Measurements from ENCODE around the gene BFSP1. TPM values are rescaled to one million over a fixed set of nuclear protein-coding genes. Genes with fewer than 3 reads are reported as not detected.

BFSP1 gene
- total RNA-seq, 2 donors from 2014 or later = 0.67 to 0.93 TPM

GRCh38 chr20:17530153-17530552, 1.0 kb downstream of the BFSP1 start:
- intact Hi-C loops (cut with DNase I) = loop anchor here in 1 of 2 donors (10.0 kb wide), 1 partner anchor 375 kb away; no protein-coding TSS in a partner anchor
- no peak for DNase-seq (ENCODE audit: low spot score)

- no peak for DNase-seq (ENCODE audit: low spot score)
- intact Hi-C loops (cut with DNase I) = no loop called here
Observed at GRCh38 chr20:17529586-17529985, 1.6 kb downstream of the BFSP1 start.

- intact Hi-C loops (cut with DNase I) = no loop called here
- no peak for DNase-seq (ENCODE audit: low spot score)
Observed at GRCh38 chr20:17525650-17526049, 5.5 kb downstream of the BFSP1 start.

- intact Hi-C loops (cut with DNase I) = no loop called here
- DNase-seq (ENCODE audit: low spot score) = no peak
Observed at GRCh38 chr20:17525132-17525531, 6.0 kb downstream of the BFSP1 start.

GRCh38 chr20:17524560-17524959, 6.6 kb downstream of the BFSP1 start:
- intact Hi-C loops (cut with DNase I) = no loop called here
- DNase-seq (ENCODE audit: low spot score) = no peak

- intact Hi-C loops (cut with DNase I) = no loop called here
- no peak for DNase-seq (ENCODE audit: low spot score)
Observed at GRCh38 chr20:17523326-17523725, 7.9 kb downstream of the BFSP1 start.

GRCh38 chr20:17522528-17522927, 8.7 kb downstream of the BFSP1 start:
- DNase-seq (ENCODE audit: low spot score) = no peak
- intact Hi-C loops (cut with DNase I) = no loop called here

- no peak for DNase-seq (ENCODE audit: low spot score)
- intact Hi-C loops (cut with DNase I) = no loop called here
Observed at GRCh38 chr20:17520583-17520982, 10.6 kb downstream of the BFSP1 start.

GRCh38 chr20:17519606-17520285, 11.4 kb downstream of the BFSP1 start:
- intact Hi-C loops (cut with DNase I) = no loop called here
- no peak for DNase-seq (ENCODE audit: low spot score)

GRCh38 chr20:17518339-17519052, 12.7 kb downstream of the BFSP1 start:
- intact Hi-C loops (cut with DNase I) = no loop called here
- DNase-seq (ENCODE audit: low spot score) = peak; percentile 36

GRCh38 chr20:17515053-17515452, 16.1 kb downstream of the BFSP1 start:
- no peak for DNase-seq (ENCODE audit: low spot score)
- intact Hi-C loops (cut with DNase I) = no loop called here

GRCh38 chr20:17513939-17514338, 17.2 kb downstream of the BFSP1 start:
- DNase-seq (ENCODE audit: low spot score) = peak; percentile 44
- intact Hi-C loops (cut with DNase I) = no loop called here

GRCh38 chr20:17511401-17511800, 19.8 kb downstream of the BFSP1 start:
- intact Hi-C loops (cut with DNase I) = no loop called here
- DNase-seq (ENCODE audit: low spot score) = peak; percentile 9

GRCh38 chr20:17510548-17510947, 20.6 kb downstream of the BFSP1 start:
- intact Hi-C loops (cut with DNase I) = no loop called here
- peak; percentile 25 for DNase-seq (ENCODE audit: low spot score)

- peak; percentile 57 for DNase-seq (ENCODE audit: low spot score)
Observed at GRCh38 chr20:17508756-17509155, 22.4 kb downstream of the BFSP1 start.

GRCh38 chr20:17507531-17507930, 23.6 kb downstream of the BFSP1 start:
- no peak for DNase-seq (ENCODE audit: low spot score)
- intact Hi-C loops (cut with DNase I) = loop anchor here (10.0 kb wide), 3 partner anchors 397 to 487 kb away; no protein-coding TSS in a partner anchor

More at GRCh38 chr20:17508756-17509155, 22.4 kb downstream of the BFSP1 start:
- intact Hi-C loops (cut with DNase I) = loop anchor here (10.0 kb wide), 3 partner anchors 396 to 486 kb away; no protein-coding TSS in a partner anchor

- intact Hi-C loops (cut with DNase I) = loop anchor here (10.0 kb wide), 3 partner anchors 398 to 488 kb away; no protein-coding TSS in a partner anchor
- no peak for DNase-seq (ENCODE audit: low spot score)
Observed at GRCh38 chr20:17507032-17507431, 24.1 kb downstream of the BFSP1 start.

- intact Hi-C loops (cut with DNase I) = loop anchor here (2.0 to 10.0 kb wide), 4 partner anchors 113 to 489 kb away; no protein-coding TSS in a partner anchor
- peak; percentile 79 for DNase-seq (ENCODE audit: low spot score)
Observed at GRCh38 chr20:17505636-17506517, 25.3 kb downstream of the BFSP1 start.

- intact Hi-C loops (cut with DNase I) = loop anchor here (1.0 to 10.0 kb wide), 5 partner anchors 112 to 490 kb away; no protein-coding TSS in a partner anchor
- DNase-seq (ENCODE audit: low spot score) = peak; percentile 90
Observed at GRCh38 chr20:17504898-17505635, 26.1 kb downstream of the BFSP1 start.

Measured in posterior vena cava (tissue), 2 donors.